Measurements from ENCODE around the gene SPATA45.
A peak's percentile ranks its signal among the peaks of the same experiment; 100 is the strongest.
"Not testable (repeated sequence)": the region's sequence is repeated elsewhere in the genome, so short reads cannot be mapped to it uniquely, and the experiment has no call there.

The SPATA45 gene

GRCh38 chr1:212847549-212847948 lies at the start of gene SPATA45:
Gene SPATA45 (minus strand): TSS chr1:212847649. CDS start chr1:212836149, 11,500 bp downstream.
- DNase-seq (ENCODE audit: low spot score) = no peak

- DNase-seq (ENCODE audit: low spot score) = no peak
Observed at GRCh38 chr1:212892108-212892507, 44.7 kb upstream of the SPATA45 start.

- no peak for DNase-seq (ENCODE audit: low spot score)
Observed at GRCh38 chr1:212884592-212884991, 37.1 kb upstream of the SPATA45 start.

- no peak for DNase-seq (ENCODE audit: low spot score)
Observed at GRCh38 chr1:212879947-212880690, 32.7 kb upstream of the SPATA45 start.

GRCh38 chr1:212878418-212878817 lies 31.0 kb upstream of the SPATA45 start:
- no peak for DNase-seq (ENCODE audit: low spot score)

- no peak for DNase-seq (ENCODE audit: low spot score)
Observed at GRCh38 chr1:212873518-212873917, 26.1 kb upstream of the SPATA45 start.

GRCh38 chr1:212871976-212872375 lies 24.5 kb upstream of the SPATA45 start:
- no peak for DNase-seq (ENCODE audit: low spot score)

GRCh38 chr1:212867192-212867591 lies 19.7 kb upstream of the SPATA45 start:
- DNase-seq (ENCODE audit: low spot score) = no peak

GRCh38 chr1:212864201-212864600 lies 16.8 kb upstream of the SPATA45 start:
- DNase-seq (ENCODE audit: low spot score) = no peak

GRCh38 chr1:212863345-212863744 lies 15.9 kb upstream of the SPATA45 start:
- not testable (repeated sequence) for DNase-seq (ENCODE audit: low spot score)

- DNase-seq (ENCODE audit: low spot score) = no peak
Observed at GRCh38 chr1:212862111-212862690, 14.8 kb upstream of the SPATA45 start.

- no peak for DNase-seq (ENCODE audit: low spot score)
Observed at GRCh38 chr1:212860713-212861581, 13.5 kb upstream of the SPATA45 start.

GRCh38 chr1:212858461-212859265 lies 11.2 kb upstream of the SPATA45 start:
- peak; percentile 31 for DNase-seq (ENCODE audit: low spot score)

GRCh38 chr1:212857992-212858460 lies 10.6 kb upstream of the SPATA45 start, which contains the start of gene FLVCR1:
Gene FLVCR1 (plus strand): TSS chr1:212858275. CDS start chr1:212858453, 178 bp downstream.
- peak; percentile 98 for DNase-seq (ENCODE audit: low spot score)

GRCh38 chr1:212856755-212857154 lies 9.3 kb upstream of the SPATA45 start:
- no peak for DNase-seq (ENCODE audit: low spot score)

GRCh38 chr1:212853658-212854057 lies 6.2 kb upstream of the SPATA45 start:
- no peak for DNase-seq (ENCODE audit: low spot score)

- DNase-seq (ENCODE audit: low spot score) = no peak
Observed at GRCh38 chr1:212852105-212852688, 4.7 kb upstream of the SPATA45 start.

GRCh38 chr1:212844521-212844920 lies 2.9 kb downstream of the SPATA45 start:
- DNase-seq (ENCODE audit: low spot score) = not testable (repeated sequence)

GRCh38 chr1:212838145-212838544 lies 9.3 kb downstream of the SPATA45 start:
- DNase-seq (ENCODE audit: low spot score) = no peak

- DNase-seq (ENCODE audit: low spot score) = not testable (repeated sequence)
Observed at GRCh38 chr1:212833211-212834207, 13.9 kb downstream of the SPATA45 start.
